Right lobe of liver (tissue), 6 donors: ENCODE measurements around the gene DNAL1. TPM values are rescaled to one million over a fixed set of nuclear protein-coding genes. Genes with fewer than 3 reads are reported as not detected.

Experiments
- ATAC-seq, 4 donors: fragments of 200-7000 bp; cut with Tn5 transposase; one replicate each; pipeline ENCODE4 v1.9.1; 2020; ENCODE audit warnings: mild to moderate bottlenecking in 4 of 4, moderate library complexity in 4 of 4
- DNase-seq, 3 donors: peaks; one replicate each; pipeline ENCODE4 v3.0.0-alpha.2; 2020
- H3K27ac ChIP-seq, 3 donors: fragments of 200-600 bp; one replicate each; pipeline ENCODE4 v1.8.0; 2022
- H3K27me3 ChIP-seq, 2 donors: fragments of 200-600 bp; one replicate each; pipeline ENCODE4 v1.8.0; 2022
- H3K36me3 ChIP-seq, 4 donors: fragments of 200-600 bp; sonication (generic) in 1 of 4; one replicate each; pipeline versions ENCODE4 v1.5.1 to v1.8.0; 2017 to 2022; ENCODE audit warnings: control low read depth in 1 of 4
- H3K4me1 ChIP-seq, 4 donors: fragments of 200-600 bp; sonication (generic) in 1 of 4; one replicate each; pipeline versions ENCODE4 v1.5.1 to v1.8.0; 2017 to 2022; ENCODE audit warnings: control low read depth in 1 of 4
- H3K4me3 ChIP-seq, 3 donors: fragments of 200-600 bp; one replicate each; pipeline ENCODE4 v1.8.0; 2022
- H3K9me3 ChIP-seq, 4 donors: fragments of 200-600 bp; sonication (generic) in 1 of 4; one replicate each; pipeline versions ENCODE4 v1.5.1 to v1.8.0; 2017 to 2022; ENCODE audit warnings: control low read depth in 1 of 4
- CTCF ChIP-seq, 4 donors: fragments of 200-600 bp in 3 of 4; fragments of 450-650 bp in 1 of 4; IDR thresholded peaks; one replicate each; pipeline versions ENCODE4 v1.5.1 to v1.8.0; 2016 to 2022; ENCODE audit warnings: antibody characterized with exemption in 4 of 4, mild to moderate bottlenecking in 2 of 4
- POLR2A ChIP-seq: fragments of 450-650 bp; IDR thresholded peaks from one replicate; pipeline ENCODE4 v1.6.1; 2017; ENCODE audit warnings: antibody characterized with exemption, mild to moderate bottlenecking
- WGBS: methylation state at CpG from one replicate; pipeline ENCODE4 v1.1.6; 2018; ENCODE audit warnings: low coverage, low lambda C conversion rate; ENCODE audit not compliant: insufficient coverage; ENCODE audit errors: missing lambda C conversion rate; 5-methylcytosine and 5-hydroxymethylcytosine counted together
- intact Hi-C, 2 donors: fragments of 100-400 bp; cut with DNase I; formaldehyde crosslinking; loops; one replicate each; pipeline versions ENCODE4 v1.11.2 to v1.14.1; 2022
- total RNA-seq, 6 experiments: library from RNA; depleted of rRNA in 2 of 6; stranded (reverse); fragments of >200 nt in 2 of 6; fragmentation: NEBNext Ultra II Directional in 3 of 6; extraction: Animal tissue kit (Norgen Biotek cat#: 25700) in 3 of 6; gene quantifications; one replicate each; pipeline versions ENCODE4 v1.1.0 to v1.2.4, GENCODE V29; 2016 to 2023
- donor health status: DM: no; HTN: yes; CAD: no.
- donor health status: DM: no; HTN: no; CAD: no.
- donor health status: DM: no; HTN: no; CAD: no.
- donor health status: DM: no; HTN: yes; CAD: no.
- donor health status: DM: no; HTN: yes; CAD: no.

The DNAL1 gene
- total RNA-seq, 6 experiments from 2014 or later = 2.7 to 5.7 (median 3.2) TPM

GRCh38 chr14:73680821-73681220 is 36.0 kb downstream of the DNAL1 start:
- H3K4me3 ChIP-seq = no peak overlapping the region

GRCh38 chr14:73684627-73685026 is 39.8 kb downstream of the DNAL1 start:
- TF ChIP-seq CTCF (IDR thresholded peaks at IDR 0.05) = no peak
- no peak for TF ChIP-seq POLR2A
- no peak for ATAC-seq

More at GRCh38 chr14:73680821-73681220, 36.0 kb downstream of the DNAL1 start:
- TF ChIP-seq CTCF (IDR thresholded peaks at IDR 0.05) (no peak), POLR2A (no peak)
- WGBS = 87% methylated on average over 3 of the region's 5 CpGs
- Histone ChIP-seq H3K9me3 (no peaks in the 10 kb centered on the region), H3K27ac (no peak overlapping the region), H3K36me3 (no peaks in the 10 kb centered on the region), H3K27me3 (no peaks in the 10 kb centered on the region), H3K4me1 (no peaks in the 10 kb centered on the region)
- DNase-seq (no peak), ATAC-seq (no peak)
- intact Hi-C loops = no loop called here

GRCh38 chr14:73685328-73685727 is 40.5 kb downstream of the DNAL1 start:
- no peak for DNase-seq
- H3K4me3 ChIP-seq = no peak overlapping the region
- intact Hi-C loops = no loop called here
- ATAC-seq = no peak
- no peaks in the 10 kb centered on the region for H3K27me3 ChIP-seq
- no peaks in the 10 kb centered on the region for H3K9me3 ChIP-seq
- no peak overlapping the region for H3K27ac ChIP-seq
- no peaks in the 10 kb centered on the region for H3K4me1 ChIP-seq
- H3K36me3 ChIP-seq = peaks cover 0 to 2% (median 0%) of the 10 kb centered on the region in 4 donors
- no peak for TF ChIP-seq POLR2A
- no peak for TF ChIP-seq CTCF (IDR thresholded peaks at IDR 0.05)
- 79% methylated on average over 6 of the region's 9 CpGs for WGBS

More at GRCh38 chr14:73684627-73685026, 39.8 kb downstream of the DNAL1 start:
- no peak overlapping the region for H3K27ac ChIP-seq
- intact Hi-C loops = no loop called here
- H3K4me3 ChIP-seq = no peak overlapping the region
- H3K9me3 ChIP-seq = no peaks in the 10 kb centered on the region
- 81% methylated on average over 5 of the region's 5 CpGs for WGBS
- peaks cover 0 to 2% (median 0%) of the 10 kb centered on the region in 4 donors for H3K36me3 ChIP-seq
- DNase-seq = no peak
- H3K4me1 ChIP-seq = no peaks in the 10 kb centered on the region
- no peaks in the 10 kb centered on the region for H3K27me3 ChIP-seq

GRCh38 chr14:73686901-73687300 is 42.1 kb downstream of the DNAL1 start:
- 81% methylated on average over 3 of the region's 3 CpGs for WGBS
- Histone ChIP-seq H3K27ac (no peak overlapping the region), H3K9me3 (no peaks in the 10 kb centered on the region), H3K27me3 (no peaks in the 10 kb centered on the region), H3K4me1 (no peaks in the 10 kb centered on the region), H3K4me3 (no peak overlapping the region), H3K36me3 (peaks cover 0 to 2% (median 0%) of the 10 kb centered on the region in 4 donors)
- ATAC-seq = no peak
- DNase-seq = no peak
- intact Hi-C loops = no loop called here
- no peak for TF ChIP-seq CTCF (IDR thresholded peaks at IDR 0.05)
- TF ChIP-seq POLR2A = no peak

GRCh38 chr14:73694083-73694482 is 49.3 kb downstream of the DNAL1 start:
- no peaks in the 10 kb centered on the region for H3K27me3 ChIP-seq
- H3K27ac ChIP-seq = no peak overlapping the region
- TF ChIP-seq CTCF (IDR thresholded peaks at IDR 0.05) (no peak), POLR2A (no peak)
- DNase-seq (no peak), ATAC-seq (no peak)
- intact Hi-C loops = no loop called here
- 94% methylated on average over 2 of the region's 2 CpGs for WGBS
- H3K4me1 ChIP-seq = no peaks in the 10 kb centered on the region
- no peak overlapping the region for H3K4me3 ChIP-seq
- no peaks in the 10 kb centered on the region for H3K9me3 ChIP-seq
- H3K36me3 ChIP-seq = no peaks in the 10 kb centered on the region
